ENCODE data around the gene CDCA7L.

Gene CDCA7L

DNA sequence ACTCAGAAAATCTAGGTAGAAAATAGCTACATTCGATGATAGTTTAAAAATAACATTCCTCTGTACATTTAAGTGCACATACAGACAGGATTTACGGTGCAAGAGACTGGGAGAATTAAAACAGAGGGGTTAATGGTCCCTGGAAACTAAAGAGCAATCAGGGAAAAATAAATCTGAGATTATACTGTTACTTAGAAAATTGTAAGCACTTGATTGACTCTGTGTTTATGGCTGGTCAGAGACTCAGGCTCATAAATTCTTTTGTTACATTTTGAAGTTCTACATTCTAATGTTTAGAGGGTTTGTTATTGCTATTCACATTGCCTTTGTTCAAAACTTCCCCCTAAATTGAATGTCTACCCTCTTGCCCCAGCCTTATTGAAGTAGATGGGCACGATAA, 54.4 kb downstream of the CDCA7L start:
- Histone ChIP-seq H3K9me3 (replicated peaks; ENCODE audit: insufficient read depth, low read length) (no peaks in the 10 kb centered on the region), H3F3A (ENCODE audit: insufficient read depth, low read length) (no peaks in the 10 kb centered on the region), H3K27me3 (replicated peaks; ENCODE audit: insufficient read depth, low read length) (no peaks in the 10 kb centered on the region), H3K9ac (ENCODE audit: low read length) (no peak overlapping the region), H3K79me2 (ENCODE audit: low read length) (no peaks in the 10 kb centered on the region), H3K36me3 (replicated peaks; ENCODE audit: insufficient read depth, low read length) (no peaks in the 10 kb centered on the region), H4K20me1 (ENCODE audit: insufficient read depth, low read length) (no peaks in the 10 kb centered on the region), H3K4me1 (ENCODE audit: low read length) (no peaks in the 10 kb centered on the region), H3K4me3 (ENCODE audit: low read length) (no peak overlapping the region), H2AFZ (ENCODE audit: low read length) (no peak overlapping the region), H3K4me2 (ENCODE audit: low read depth, low read length) (no peak overlapping the region), H3K27ac (ENCODE audit: low read length) (no peak overlapping the region), H3K9me2 (replicated peaks; ENCODE audit: insufficient read depth, low read length) (no peaks in the 10 kb centered on the region)
- TF ChIP-seq EZH2 (optimal IDR thresholded peaks at IDR 0.05; ENCODE audit: low read depth, low read length) (no peak), EZH2phosphoT487 (IDR thresholded peaks at IDR 0.05; ENCODE audit: low read length) (no peak)
- TF ChIP-seq, protein P1, sequence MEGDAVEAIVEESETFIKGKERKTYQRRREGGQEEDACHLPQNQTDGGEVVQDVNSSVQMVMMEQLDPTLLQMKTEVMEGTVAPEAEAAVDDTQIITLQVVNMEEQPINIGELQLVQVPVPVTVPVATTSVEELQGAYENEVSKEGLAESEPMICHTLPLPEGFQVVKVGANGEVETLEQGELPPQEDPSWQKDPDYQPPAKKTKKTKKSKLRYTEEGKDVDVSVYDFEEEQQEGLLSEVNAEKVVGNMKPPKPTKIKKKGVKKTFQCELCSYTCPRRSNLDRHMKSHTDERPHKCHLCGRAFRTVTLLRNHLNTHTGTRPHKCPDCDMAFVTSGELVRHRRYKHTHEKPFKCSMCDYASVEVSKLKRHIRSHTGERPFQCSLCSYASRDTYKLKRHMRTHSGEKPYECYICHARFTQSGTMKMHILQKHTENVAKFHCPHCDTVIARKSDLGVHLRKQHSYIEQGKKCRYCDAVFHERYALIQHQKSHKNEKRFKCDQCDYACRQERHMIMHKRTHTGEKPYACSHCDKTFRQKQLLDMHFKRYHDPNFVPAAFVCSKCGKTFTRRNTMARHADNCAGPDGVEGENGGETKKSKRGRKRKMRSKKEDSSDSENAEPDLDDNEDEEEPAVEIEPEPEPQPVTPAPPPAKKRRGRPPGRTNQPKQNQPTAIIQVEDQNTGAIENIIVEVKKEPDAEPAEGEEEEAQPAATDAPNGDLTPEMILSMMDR (IDR thresholded peaks at IDR 0.05; ENCODE audit: low read length): no peak
- no peak for DNase-seq

DNA sequence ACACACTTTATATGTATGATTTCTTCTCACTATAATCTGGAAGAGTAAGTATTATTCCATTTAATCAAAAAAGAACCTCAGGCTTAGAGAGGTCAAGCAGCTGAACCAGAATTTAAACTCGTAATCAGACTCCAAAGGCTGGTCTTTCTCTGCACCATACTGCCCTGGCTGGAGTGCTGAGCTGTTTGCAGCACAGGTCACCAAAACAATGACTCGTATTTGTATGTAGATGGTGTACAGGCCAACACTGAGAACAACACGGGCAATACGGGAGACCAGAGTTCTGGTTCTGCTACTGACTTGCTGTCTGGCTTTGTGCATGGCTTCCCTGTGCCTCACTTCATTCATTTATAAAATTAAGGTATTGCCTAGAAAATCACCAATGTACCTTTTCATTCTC, 57.9 kb downstream of the CDCA7L start:
- TF ChIP-seq, protein P1 (IDR thresholded peaks at IDR 0.05; ENCODE audit: low read length): no peak
- TF ChIP-seq EZH2phosphoT487 (IDR thresholded peaks at IDR 0.05; ENCODE audit: low read length) (no peak), EZH2 (optimal IDR thresholded peaks at IDR 0.05; ENCODE audit: low read depth, low read length) (no peak)
- Histone ChIP-seq H3K9ac (ENCODE audit: low read length) (no peak overlapping the region), H3K79me2 (ENCODE audit: low read length) (no peaks in the 10 kb centered on the region), H4K20me1 (ENCODE audit: insufficient read depth, low read length) (no peaks in the 10 kb centered on the region), H3K9me3 (replicated peaks; ENCODE audit: insufficient read depth, low read length) (no peaks in the 10 kb centered on the region), H3K36me3 (replicated peaks; ENCODE audit: insufficient read depth, low read length) (no peaks in the 10 kb centered on the region), H3K27ac (ENCODE audit: low read length) (no peak overlapping the region), H3K9me2 (replicated peaks; ENCODE audit: insufficient read depth, low read length) (no peaks in the 10 kb centered on the region), H3K27me3 (replicated peaks; ENCODE audit: insufficient read depth, low read length) (no peaks in the 10 kb centered on the region), H2AFZ (ENCODE audit: low read length) (no peak overlapping the region), H3F3A (ENCODE audit: insufficient read depth, low read length) (no peaks in the 10 kb centered on the region), H3K4me1 (ENCODE audit: low read length) (no peaks in the 10 kb centered on the region), H3K4me3 (ENCODE audit: low read length) (no peak overlapping the region), H3K4me2 (ENCODE audit: low read depth, low read length) (no peak overlapping the region)
- no peak for DNase-seq

DNA sequence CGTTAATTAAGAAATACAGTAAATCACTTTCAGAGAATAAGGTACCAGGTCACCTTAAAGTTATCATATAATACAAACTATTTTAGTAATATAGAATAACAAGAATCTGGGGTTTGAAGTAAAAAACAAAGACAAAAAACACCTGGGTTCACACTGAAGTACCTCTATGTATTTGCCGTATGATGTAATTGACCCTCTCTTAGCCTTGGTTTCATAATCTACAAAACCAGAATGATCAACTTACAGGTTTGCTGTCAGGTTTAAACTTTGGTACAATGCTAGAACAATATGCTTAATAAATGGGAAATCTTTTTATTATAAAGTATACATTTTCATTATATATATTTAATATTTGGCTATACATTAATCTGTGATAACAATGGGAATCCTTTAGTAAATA, 58.3 kb downstream of the CDCA7L start:
- H4K20me1 ChIP-seq (ENCODE audit: insufficient read depth, low read length): no peaks in the 10 kb centered on the region
- H3K4me1 ChIP-seq (ENCODE audit: low read length): no peaks in the 10 kb centered on the region
- H3K27ac ChIP-seq (ENCODE audit: low read length): no peak overlapping the region
- no peaks in the 10 kb centered on the region for H3K79me2 ChIP-seq (ENCODE audit: low read length)
- no peak overlapping the region for H3K4me3 ChIP-seq (ENCODE audit: low read length)
- H3K9me2 ChIP-seq (replicated peaks; ENCODE audit: insufficient read depth, low read length): no peaks in the 10 kb centered on the region
- DNase-seq: no peak
- H2AFZ ChIP-seq (ENCODE audit: low read length): no peak overlapping the region
- no peaks in the 10 kb centered on the region for H3F3A ChIP-seq (ENCODE audit: insufficient read depth, low read length)
- no peaks in the 10 kb centered on the region for H3K36me3 ChIP-seq (replicated peaks; ENCODE audit: insufficient read depth, low read length)
- no peak for TF ChIP-seq EZH2 (optimal IDR thresholded peaks at IDR 0.05; ENCODE audit: low read depth, low read length)
- TF ChIP-seq EZH2phosphoT487 (IDR thresholded peaks at IDR 0.05; ENCODE audit: low read length): no peak
- TF ChIP-seq, protein P1 (IDR thresholded peaks at IDR 0.05; ENCODE audit: low read length): no peak
- H3K9me3 ChIP-seq (replicated peaks; ENCODE audit: insufficient read depth, low read length): no peaks in the 10 kb centered on the region
- H3K9ac ChIP-seq (ENCODE audit: low read length): no peak overlapping the region
- H3K27me3 ChIP-seq (replicated peaks; ENCODE audit: insufficient read depth, low read length): no peaks in the 10 kb centered on the region
- no peak overlapping the region for H3K4me2 ChIP-seq (ENCODE audit: low read depth, low read length)
